Stimulated activated naive CD8-positive, alpha-beta T cell treated with anti-CD3 and anti-CD28 coated beads, Interleukin-15, Interleukin-2, amounts not matched to agents 100 ng/mL and 50 ng/mL, for 24 hours (primary cell): ENCODE data around the gene PRICKLE4.
"Not testable (repeated sequence)": the region's sequence is repeated elsewhere in the genome, so short reads cannot be mapped to it uniquely, and the experiment has no call there.

Experiments used
- H3K27ac Mint-ChIP-seq: one replicate; pipeline ENCODE4 v1.8.0; 2021; ENCODE audit warnings: mild to moderate bottlenecking, mixed read lengths
- H3K27me3 Mint-ChIP-seq: one replicate; pipeline ENCODE4 v1.8.0; 2021; ENCODE audit warnings: mixed read lengths
- H3K36me3 Mint-ChIP-seq: one replicate; pipeline ENCODE4 v1.8.0; 2021; ENCODE audit warnings: low read depth, mixed read lengths
- H3K4me1 Mint-ChIP-seq: one replicate; pipeline ENCODE4 v1.8.0; 2021; ENCODE audit warnings: low read depth, mixed read lengths
- H3K4me3 Mint-ChIP-seq: one replicate; pipeline ENCODE4 v1.8.0; 2021; ENCODE audit warnings: mild to moderate bottlenecking, mixed read lengths
- H3K9me3 Mint-ChIP-seq: one replicate; pipeline ENCODE4 v1.8.0; 2021; ENCODE audit warnings: mixed read lengths

Gene PRICKLE4

GRCh38 chr6:41758641-41759035, 21.9 kb upstream of the PRICKLE4 start:
- Mint-ChIP-seq H3K4me3 (no peak overlapping the region), H3K9me3 (no peaks in the 10 kb centered on the region), H3K4me1 (no peaks in the 10 kb centered on the region), H3K36me3 (no peaks in the 10 kb centered on the region), H3K27me3 (no peaks in the 10 kb centered on the region), H3K27ac (no peak overlapping the region)

GRCh38 chr6:41759106-41759904, 21.3 kb upstream of the PRICKLE4 start:
- H3K27ac Mint-ChIP-seq: no peak overlapping the region
- no peaks in the 10 kb centered on the region for H3K9me3 Mint-ChIP-seq
- H3K27me3 Mint-ChIP-seq: no peaks in the 10 kb centered on the region
- H3K36me3 Mint-ChIP-seq: no peaks in the 10 kb centered on the region
- H3K4me1 Mint-ChIP-seq: no peaks in the 10 kb centered on the region
- no peak overlapping the region for H3K4me3 Mint-ChIP-seq

- no peak overlapping the region for H3K4me3 Mint-ChIP-seq
- H3K9me3 Mint-ChIP-seq: no peaks in the 10 kb centered on the region
- no peak overlapping the region for H3K27ac Mint-ChIP-seq
- H3K27me3 Mint-ChIP-seq: no peaks in the 10 kb centered on the region
- no peaks in the 10 kb centered on the region for H3K4me1 Mint-ChIP-seq
- H3K36me3 Mint-ChIP-seq: no peaks in the 10 kb centered on the region
Observed at GRCh38 chr6:41759905-41760579, 20.5 kb upstream of the PRICKLE4 start.

GRCh38 chr6:41763470-41763869, 17.1 kb upstream of the PRICKLE4 start:
- no peaks in the 10 kb centered on the region for H3K9me3 Mint-ChIP-seq
- no peaks in the 10 kb centered on the region for H3K27me3 Mint-ChIP-seq
- H3K36me3 Mint-ChIP-seq: no peaks in the 10 kb centered on the region
- no peaks in the 10 kb centered on the region for H3K4me1 Mint-ChIP-seq
- no peak overlapping the region for H3K4me3 Mint-ChIP-seq
- H3K27ac Mint-ChIP-seq: no peak overlapping the region

- H3K27ac Mint-ChIP-seq: peak overlapping the region; percentile 45
- H3K36me3 Mint-ChIP-seq, H3K27me3 Mint-ChIP-seq: not testable (repeated sequence)
Observed at GRCh38 chr6:41766043-41766664, 14.4 kb upstream of the PRICKLE4 start.

GRCh38 chr6:41767112-41767833, 13.3 kb upstream of the PRICKLE4 start:
- H3K4me1 Mint-ChIP-seq: peaks cover 3% of the 10 kb centered on the region
- no peak overlapping the region for H3K27ac Mint-ChIP-seq

More at GRCh38 chr6:41766043-41766664, 14.4 kb upstream of the PRICKLE4 start:
- not testable (repeated sequence) for H3K4me1 Mint-ChIP-seq, H3K9me3 Mint-ChIP-seq, H3K4me3 Mint-ChIP-seq

GRCh38 chr6:41768545-41769308, 11.9 kb upstream of the PRICKLE4 start:
- H3K4me3 Mint-ChIP-seq: no peak overlapping the region
- H3K27ac Mint-ChIP-seq: no peak overlapping the region
- peaks cover 3% of the 10 kb centered on the region for H3K4me1 Mint-ChIP-seq
- H3K36me3 Mint-ChIP-seq: peaks cover 14% of the 10 kb centered on the region
- no peaks in the 10 kb centered on the region for H3K27me3 Mint-ChIP-seq
- H3K9me3 Mint-ChIP-seq: no peaks in the 10 kb centered on the region

More at GRCh38 chr6:41767112-41767833, 13.3 kb upstream of the PRICKLE4 start:
- Mint-ChIP-seq H3K36me3 (peaks cover 12% of the 10 kb centered on the region), H3K27me3 (no peaks in the 10 kb centered on the region), H3K9me3 (no peaks in the 10 kb centered on the region), H3K4me3 (no peak overlapping the region)

- no peak overlapping the region for H3K27ac Mint-ChIP-seq
- H3K4me1 Mint-ChIP-seq: peaks cover 3% of the 10 kb centered on the region
- peaks cover 18% of the 10 kb centered on the region for H3K36me3 Mint-ChIP-seq
- H3K9me3 Mint-ChIP-seq: no peaks in the 10 kb centered on the region
- H3K27me3 Mint-ChIP-seq: no peaks in the 10 kb centered on the region
- H3K4me3 Mint-ChIP-seq: no peak overlapping the region
Observed at GRCh38 chr6:41769376-41769775, 11.2 kb upstream of the PRICKLE4 start.

GRCh38 chr6:41770381-41771057, 10.1 kb upstream of the PRICKLE4 start:
- peaks cover 18% of the 10 kb centered on the region for H3K36me3 Mint-ChIP-seq
- peaks cover 3% of the 10 kb centered on the region for H3K4me1 Mint-ChIP-seq
- H3K4me3 Mint-ChIP-seq: no peak overlapping the region
- H3K9me3 Mint-ChIP-seq: no peaks in the 10 kb centered on the region
- H3K27ac Mint-ChIP-seq: no peak overlapping the region
- H3K27me3 Mint-ChIP-seq: no peaks in the 10 kb centered on the region

GRCh38 chr6:41771058-41771983, 9.3 kb upstream of the PRICKLE4 start:
- Mint-ChIP-seq H3K27ac (no peak overlapping the region), H3K9me3 (no peaks in the 10 kb centered on the region), H3K4me3 (no peak overlapping the region), H3K27me3 (no peaks in the 10 kb centered on the region), H3K36me3 (peaks cover 18% of the 10 kb centered on the region), H3K4me1 (peaks cover 3% of the 10 kb centered on the region)

GRCh38 chr6:41774841-41775240, 5.7 kb upstream of the PRICKLE4 start:
- peaks cover 10% of the 10 kb centered on the region for H3K4me1 Mint-ChIP-seq
- no peaks in the 10 kb centered on the region for H3K9me3 Mint-ChIP-seq
- peaks cover 18% of the 10 kb centered on the region for H3K36me3 Mint-ChIP-seq
- H3K4me3 Mint-ChIP-seq: no peak overlapping the region
- H3K27me3 Mint-ChIP-seq: no peaks in the 10 kb centered on the region
- no peak overlapping the region for H3K27ac Mint-ChIP-seq

- Mint-ChIP-seq H3K36me3 (peaks cover 18% of the 10 kb centered on the region), H3K27ac (no peak overlapping the region)
Observed at GRCh38 chr6:41775293-41775882, 5.2 kb upstream of the PRICKLE4 start.

More at GRCh38 chr6:41775293-41775882, 5.2 kb upstream of the PRICKLE4 start:
- H3K4me1 Mint-ChIP-seq: peaks cover 10% of the 10 kb centered on the region
- H3K27me3 Mint-ChIP-seq: no peaks in the 10 kb centered on the region
- no peaks in the 10 kb centered on the region for H3K9me3 Mint-ChIP-seq
- no peak overlapping the region for H3K4me3 Mint-ChIP-seq
